DND-41 (cell line): ENCODE measurements around the gene GRIPAP1.

Source experiments
- ATAC-seq: fragments of 200-7000 bp; cut with Tn5 transposase; 3 replicates; pipeline ENCODE4 v1.9.1; 2021; ENCODE audit warnings: low read depth; ENCODE audit not compliant: insufficient read depth
- DNase-seq: peaks from one replicate; pipeline ENCODE4 v3.0.0-alpha.2; 2020
- H2AFZ ChIP-seq: 2 replicates; pipeline ENCODE4 v1.6.0; 2012; ENCODE audit warnings: low read depth, low read length
- H3K27ac ChIP-seq: 2 replicates; pipeline ENCODE4 v1.5.1; 2012; ENCODE audit warnings: low read length, inconsistent platforms
- H3K27me3 ChIP-seq: fragments of 200-600 bp; sonication (generic); 2 replicates; pipeline ENCODE4 v1.6.0; 2012; ENCODE audit warnings: low read length, mild to moderate bottlenecking, inconsistent platforms; ENCODE audit not compliant: insufficient read depth, poor library complexity
- H3K36me3 ChIP-seq: 2 replicates; pipeline ENCODE4 v1.5.1; 2012; ENCODE audit warnings: low read length, inconsistent platforms; ENCODE audit not compliant: insufficient read depth
- H3K4me1 ChIP-seq: 2 replicates; pipeline ENCODE4 v1.5.1; 2012; ENCODE audit warnings: mild to moderate bottlenecking, low read length; ENCODE audit not compliant: insufficient read depth
- H3K4me2 ChIP-seq: 2 replicates; pipeline ENCODE4 v1.6.0; 2012; ENCODE audit warnings: mild to moderate bottlenecking, moderate library complexity, low read length, inconsistent platforms; ENCODE audit not compliant: insufficient read depth
- H3K4me3 ChIP-seq, 2 experiments: fragments of 200-600 bp in 1 of 2; shearing (Covaris generic) in 1 of 2; 2 replicates each; pipeline ENCODE4 v1.5.1; 2012 to 2016; ENCODE audit warnings: inconsistent platforms in 2 of 2, low read length in 2 of 2, mild to moderate bottlenecking in 2 of 2, low read depth in 1 of 2, moderate library complexity in 1 of 2
- H3K79me2 ChIP-seq: 2 replicates; pipeline ENCODE4 v1.6.0; 2012; ENCODE audit warnings: low read length, inconsistent platforms; ENCODE audit not compliant: insufficient read depth
- H3K9ac ChIP-seq: 2 replicates; pipeline ENCODE4 v1.6.0; 2012; ENCODE audit warnings: low read depth, mild to moderate bottlenecking, inconsistent platforms, low read length, moderate library complexity
- H3K9me3 ChIP-seq: 2 replicates; pipeline ENCODE4 v1.5.1; 2012; ENCODE audit warnings: low read length, moderate library complexity, mild to moderate bottlenecking, inconsistent platforms; ENCODE audit not compliant: insufficient read depth, severe bottlenecking
- H4K20me1 ChIP-seq: 2 replicates; pipeline ENCODE4 v1.6.0; 2012; ENCODE audit warnings: low read length; ENCODE audit not compliant: insufficient read depth
- CTCF ChIP-seq: IDR thresholded peaks from 2 replicates; pipeline ENCODE4 v1.5.1; 2012; ENCODE audit warnings: borderline replicate concordance, low read length, moderate library complexity, mild to moderate bottlenecking; ENCODE audit not compliant: poor library complexity, severe bottlenecking; ENCODE audit errors: extremely low read depth
- EZH2 ChIP-seq: IDR thresholded peaks from 3 replicates; pipeline ENCODE4 v1.6.1; 2012; ENCODE audit warnings: borderline replicate concordance, low read depth, mild to moderate bottlenecking, moderate library complexity, low read length, inconsistent platforms; ENCODE audit not compliant: severe bottlenecking

The GRIPAP1 gene

GRCh38 chrX:48938721-48939425 lies 63.2 kb downstream of the GRIPAP1 start:
- TF ChIP-seq CTCF = no peak
- no peak for TF ChIP-seq EZH2
- DNase-seq (peak; percentile 20), ATAC-seq (no peak)
- H3K4me1 ChIP-seq = peaks cover 48% of the 10 kb centered on the region
- H3K27ac ChIP-seq = peak overlapping the region; percentile 44; the same call in 1 of the 2 replicates
- H3K9ac ChIP-seq = no peak overlapping the region
- no peak overlapping the region for H3K4me2 ChIP-seq
- H4K20me1 ChIP-seq = peaks cover 79% of the 10 kb centered on the region
- no peaks in the 10 kb centered on the region for H3K9me3 ChIP-seq
- no peak overlapping the region for H2AFZ ChIP-seq
- H3K4me3 ChIP-seq = no peak overlapping the region
- H3K36me3 ChIP-seq = peaks cover 66% of the 10 kb centered on the region
- peaks cover 63% of the 10 kb centered on the region for H3K79me2 ChIP-seq
- no peaks in the 10 kb centered on the region for H3K27me3 ChIP-seq

- H3K4me3 ChIP-seq = no peak overlapping the region
- peak; percentile 97 for ATAC-seq
- H3K9ac ChIP-seq = 0 out of 2 replicates have a peak overlapping the region, but pooled peaks have one; percentile 8
- no peak for TF ChIP-seq EZH2
- peak; percentile 50 for TF ChIP-seq CTCF
- peak overlapping the region; percentile 76 for H3K27ac ChIP-seq
- H2AFZ ChIP-seq = no peak overlapping the region
- H3K4me1 ChIP-seq = peaks cover 48% of the 10 kb centered on the region
- peak overlapping the region; percentile 30 for H3K4me2 ChIP-seq
- H3K36me3 ChIP-seq = peaks cover 59% of the 10 kb centered on the region
- DNase-seq = peak; percentile 90
- H3K9me3 ChIP-seq = no peaks in the 10 kb centered on the region
- peaks cover 52% of the 10 kb centered on the region for H3K79me2 ChIP-seq
- H4K20me1 ChIP-seq = peaks cover 68% of the 10 kb centered on the region
- no peaks in the 10 kb centered on the region for H3K27me3 ChIP-seq
These were observed 64.8 kb downstream of the GRIPAP1 start for GRCh38 chrX:48937054-48937907.

- Histone ChIP-seq H3K4me2 (no peak overlapping the region), H2AFZ (no peak overlapping the region), H3K4me3 (no peak overlapping the region), H3K9ac (no peak overlapping the region), H3K36me3 (peaks cover 54% of the 10 kb centered on the region), H3K9me3 (no peaks in the 10 kb centered on the region), H3K79me2 (peaks cover 45% of the 10 kb centered on the region), H3K27me3 (no peaks in the 10 kb centered on the region), H4K20me1 (peaks cover 62% of the 10 kb centered on the region), H3K4me1 (peaks cover 46% of the 10 kb centered on the region), H3K27ac (peak overlapping the region; percentile 70; the same call in 1 of the 2 replicates)
- ATAC-seq (no peak), DNase-seq (no peak)
- TF ChIP-seq CTCF (no peak), EZH2 (no peak)
These were observed 65.5 kb downstream of the GRIPAP1 start for GRCh38 chrX:48936429-48937053.
